GM04504 (cell line): ENCODE data around the gene DHX30.
"Not testable (repeated sequence)": the region's sequence is repeated elsewhere in the genome, so short reads cannot be mapped to it uniquely, and the experiment has no call there.

Experiments used
- DNase-seq: peaks from one replicate; pipeline ENCODE4 v3.0.0-alpha.2; 2012; ENCODE audit warnings: low read depth

DHX30 gene

GRCh38 chr3:47803480-47804025 lies 615 bp downstream of the DHX30 start:
- DNase-seq, result no peak

GRCh38 chr3:47804577-47804976 lies 1.6 kb downstream of the DHX30 start:
- DNase-seq, result no peak

GRCh38 chr3:47813551-47814177 lies 10.7 kb downstream of the DHX30 start:
- no peak for DNase-seq

GRCh38 chr3:47817609-47818008 lies 14.7 kb downstream of the DHX30 start:
- no peak for DNase-seq

- DNase-seq, result peak; percentile 72
Measured at GRCh38 chr3:47824541-47825473, 21.9 kb downstream of the DHX30 start.

- no peak for DNase-seq
Measured at GRCh38 chr3:47825590-47825989, 22.7 kb downstream of the DHX30 start.

GRCh38 chr3:47829482-47829881 lies 26.5 kb downstream of the DHX30 start:
- DNase-seq, result not testable (repeated sequence)

- no peak for DNase-seq
Measured at GRCh38 chr3:47836986-47837385, 34.0 kb downstream of the DHX30 start.

GRCh38 chr3:47838503-47838902 lies 35.6 kb downstream of the DHX30 start:
- DNase-seq, result no peak

GRCh38 chr3:47841786-47842349 lies 38.9 kb downstream of the DHX30 start:
- no peak for DNase-seq

GRCh38 chr3:47846186-47846879 lies 43.4 kb downstream of the DHX30 start:
- no peak for DNase-seq

GRCh38 chr3:47846880-47847248 lies 43.9 kb downstream of the DHX30 start:
- DNase-seq, result no peak

GRCh38 chr3:47847260-47847659 lies 44.3 kb downstream of the DHX30 start:
- no peak for DNase-seq

GRCh38 chr3:47847801-47848518 lies 45.0 kb downstream of the DHX30 start:
- DNase-seq, result no peak

- DNase-seq, result no peak
Measured at GRCh38 chr3:47848599-47849117, 45.7 kb downstream of the DHX30 start.

GRCh38 chr3:47849186-47849698 lies 46.3 kb downstream of the DHX30 start:
- DNase-seq, result no peak

- DNase-seq, result peak; percentile 13
Measured at GRCh38 chr3:47849699-47850563, 47.0 kb downstream of the DHX30 start.

GRCh38 chr3:47850564-47851410 lies 47.8 kb downstream of the DHX30 start:
- no peak for DNase-seq
